ENCODE results near the gene NASP. TPM values are rescaled to one million over a fixed set of nuclear protein-coding genes. Genes with fewer than 3 reads are reported as not detected.

The NASP gene
- total and polyA plus RNA-seq, 2 of the 13 experiments (the other 11 are each of a cell fraction or from before 2014, with no cell fraction given) = 132 to 256 TPM

DNA sequence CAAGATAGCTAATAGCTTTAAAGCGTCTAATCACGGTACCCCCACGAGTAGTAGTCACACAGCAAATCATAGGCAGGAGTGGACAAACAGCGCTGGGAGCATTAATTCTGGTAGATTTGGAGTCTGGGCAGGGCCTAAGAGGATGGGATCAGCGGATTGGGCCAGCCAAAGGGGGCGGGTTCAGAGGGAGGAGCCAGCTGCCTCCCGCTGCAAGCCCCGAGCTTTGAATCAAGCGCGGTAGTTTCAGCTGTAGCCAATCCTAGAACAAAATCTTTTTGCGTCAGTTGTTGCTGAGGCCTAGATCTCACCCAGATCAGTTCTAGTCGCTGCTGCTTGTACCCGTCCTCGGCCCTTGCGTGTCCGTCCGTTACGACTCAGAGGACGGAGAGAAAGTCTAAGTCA lies 576 bp upstream of the NASP start (continued):
- TF ChIP-seq ATRX (CRISPR knock-in tag; IDR thresholded peaks at IDR 0.05; ENCODE audit: borderline replicate concordance) (no peak), ZFYVE20 (CRISPR knock-in tag; IDR thresholded peaks at IDR 0.05; ENCODE audit: borderline replicate concordance, low read depth) (no peak), CREB1 (IDR thresholded peaks at IDR 0.05) (peak; percentile 88), CREB1 (CRISPR knock-in tag; IDR thresholded peaks at IDR 0.05) (peak; percentile 99), ZC3H13 (CRISPR knock-in tag; IDR thresholded peaks at IDR 0.05) (no peak; the same call in 1 of the 2 replicates), HNRNPL (IDR thresholded peaks at IDR 0.05; ENCODE audit: low read depth, low read length) (0 out of 2 replicates have a peak, but pooled peaks have one; percentile 46), NRL (CRISPR knock-in tag; IDR thresholded peaks at IDR 0.05; ENCODE audit: borderline replicate concordance) (no peak), PCBP2 (optimal IDR thresholded peaks at IDR 0.05; ENCODE audit: low read depth, low read length, poor library complexity, severe bottlenecking) (no peak), PRDM10 (CRISPR knock-in tag; IDR thresholded peaks at IDR 0.05; ENCODE audit: low read depth) (no peak; the same call in 1 of the 2 replicates), ZNF670 (CRISPR knock-in tag; IDR thresholded peaks at IDR 0.05; ENCODE audit: borderline replicate concordance) (no peak), SRSF1 (optimal IDR thresholded peaks at IDR 0.05; ENCODE audit: low read depth, low read length) (no peak), ATF3 (CRISPR knock-in tag; IDR thresholded peaks at IDR 0.05) (no peak), ZSCAN12 (CRISPR knock-in tag; IDR thresholded peaks at IDR 0.05) (no peak), MNT (IDR thresholded peaks at IDR 0.05) (no peak), ARHGAP35 (CRISPR knock-in tag; IDR thresholded peaks at IDR 0.05; ENCODE audit: borderline replicate concordance) (0 out of 2 replicates have a peak, but pooled peaks have one; percentile 7), ATF1 (CRISPR knock-in tag; IDR thresholded peaks at IDR 0.05) (peak; percentile 90), NFYB (CRISPR knock-in tag; IDR thresholded peaks at IDR 0.05) (peak; percentile 83), STAT5B (CRISPR knock-in tag; IDR thresholded peaks at IDR 0.05) (no peak), SP1 (IDR thresholded peaks at IDR 0.05) (no peak), SP1 (CRISPR knock-in tag; IDR thresholded peaks at IDR 0.05) (peak; percentile 42), PRPF4 (IDR thresholded peaks at IDR 0.05; ENCODE audit: low read depth, low read length, poor library complexity, severe bottlenecking) (no peak)
- TF ChIP-seq, protein P1, sequence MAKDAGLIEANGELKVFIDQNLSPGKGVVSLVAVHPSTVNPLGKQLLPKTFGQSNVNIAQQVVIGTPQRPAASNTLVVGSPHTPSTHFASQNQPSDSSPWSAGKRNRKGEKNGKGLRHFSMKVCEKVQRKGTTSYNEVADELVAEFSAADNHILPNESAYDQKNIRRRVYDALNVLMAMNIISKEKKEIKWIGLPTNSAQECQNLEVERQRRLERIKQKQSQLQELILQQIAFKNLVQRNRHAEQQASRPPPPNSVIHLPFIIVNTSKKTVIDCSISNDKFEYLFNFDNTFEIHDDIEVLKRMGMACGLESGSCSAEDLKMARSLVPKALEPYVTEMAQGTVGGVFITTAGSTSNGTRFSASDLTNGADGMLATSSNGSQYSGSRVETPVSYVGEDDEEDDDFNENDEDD (CRISPR knock-in tag; IDR thresholded peaks at IDR 0.05; ENCODE audit: borderline replicate concordance) = peak; percentile 76; the same call in 1 of the 2 replicates
- TF ChIP-seq, protein P2, sequence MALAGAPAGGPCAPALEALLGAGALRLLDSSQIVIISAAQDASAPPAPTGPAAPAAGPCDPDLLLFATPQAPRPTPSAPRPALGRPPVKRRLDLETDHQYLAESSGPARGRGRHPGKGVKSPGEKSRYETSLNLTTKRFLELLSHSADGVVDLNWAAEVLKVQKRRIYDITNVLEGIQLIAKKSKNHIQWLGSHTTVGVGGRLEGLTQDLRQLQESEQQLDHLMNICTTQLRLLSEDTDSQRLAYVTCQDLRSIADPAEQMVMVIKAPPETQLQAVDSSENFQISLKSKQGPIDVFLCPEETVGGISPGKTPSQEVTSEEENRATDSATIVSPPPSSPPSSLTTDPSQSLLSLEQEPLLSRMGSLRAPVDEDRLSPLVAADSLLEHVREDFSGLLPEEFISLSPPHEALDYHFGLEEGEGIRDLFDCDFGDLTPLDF (CRISPR knock-in tag; IDR thresholded peaks at IDR 0.05) = peak; percentile 52; the same call in 1 of the 2 replicates

All from HepG2 (cell line).